Measurements from ENCODE around the gene ST14.

GRCh38 chr11:130202818-130203689 lies 43.5 kb downstream of the ST14 start:
- no peak for TF ChIP-seq EZH2 (optimal IDR thresholded peaks at IDR 0.05; ENCODE audit: low read depth, low read length)
- no peak for TF ChIP-seq CTCF (IDR thresholded peaks at IDR 0.05; ENCODE audit: low read length)

Data from MM.1S (cell line).